B cell (primary cell): ENCODE measurements around the gene PRICKLE2. TPM values are rescaled to one million over a fixed set of nuclear protein-coding genes. Genes with fewer than 3 reads are reported as not detected.
"Not testable (repeated sequence)": the region's sequence is repeated elsewhere in the genome, so short reads cannot be mapped to it uniquely, and the experiment has no call there.

Source experiments
- ATAC-seq: fragments of 200-7000 bp; cut with Tn5 transposase; one replicate; pipeline ENCODE4 v1.10.0; 2021; ENCODE audit warnings: low read depth, mild to moderate bottlenecking, moderate number of reproducible peaks, moderate library complexity
- CTCF ChIA-PET: fragments of 350-600 bp; sonication (Branson Sonifier 250); formaldehyde crosslinking; loops from one replicate; lab custom pipeline; 2021; ENCODE audit warnings: antibody characterized with exemption, inconsistent platforms; lab: Charles Lee
- POLR2A ChIA-PET: fragments of 350-600 bp; sonication (Branson Sonifier 250); formaldehyde crosslinking; loops from one replicate; lab custom pipeline; 2021; ENCODE audit warnings: antibody characterized with exemption; lab: Charles Lee
- DNase-seq: peaks from one replicate; pipeline ENCODE4 v3.0.0; 2013
- H2AFZ ChIP-seq: 2 replicates; pipeline ENCODE4 v1.6.1; 2012; ENCODE audit warnings: mild to moderate bottlenecking, low read depth, low read length; ENCODE audit not compliant: insufficient read depth, poor library complexity, severe bottlenecking
- H3K27ac ChIP-seq, 2 donors: 1 replicate in 1 of 2; 2 replicates in 1 of 2; pipeline ENCODE4 v1.5.1; 2012 to 2013; ENCODE audit warnings: low read length in 2 of 2, mild to moderate bottlenecking in 2 of 2, moderate library complexity in 1 of 2
- H3K27me3 ChIP-seq, 4 experiments: fragments of 200-600 bp in 1 of 4; sonication (generic) in 1 of 4; replicated peaks in 1 of 4; 1 replicate in 2 of 4; 2 replicates in 2 of 4; pipeline versions ENCODE4 v1.6.1 to v1.7.0; 2013 to 2016; ENCODE audit warnings: low read length in 3 of 4, mild to moderate bottlenecking in 2 of 4, mixed read lengths in 1 of 4, moderate library complexity in 1 of 4; ENCODE audit not compliant: insufficient read depth in 4 of 4, control insufficient read depth in 3 of 4; ENCODE audit errors: control extremely low read depth in 1 of 4
- H3K36me3 ChIP-seq, 2 experiments: replicated peaks in 1 of 2; 1 replicate in 1 of 2; 2 replicates in 1 of 2; pipeline versions ENCODE4 v1.6.1 to v1.7.1; 2013; ENCODE audit warnings: low read length in 1 of 2; ENCODE audit not compliant: insufficient read depth in 2 of 2, control insufficient read depth in 1 of 2; ENCODE audit errors: control extremely low read depth in 1 of 2, extremely low read depth in 1 of 2
- H3K4me1 ChIP-seq, 2 donors: fragments of 200-600 bp in 1 of 2; sonication (generic) in 1 of 2; 1 replicate in 1 of 2; 2 replicates in 1 of 2; pipeline versions ENCODE4 v1.5.1 to v1.6.1; 2013 to 2017; ENCODE audit warnings: low read length in 2 of 2; ENCODE audit not compliant: control insufficient read depth in 2 of 2, insufficient read depth in 2 of 2
- H3K4me2 ChIP-seq: replicated peaks from 2 replicates; pipeline ENCODE3; 2012; ENCODE audit warnings: mild to moderate bottlenecking, low read depth, low read length; ENCODE audit not compliant: poor library complexity, severe bottlenecking
- H3K4me3 ChIP-seq, 5 experiments: fragments of 200-600 bp in 1 of 5; sonication (generic) in 1 of 5; 1 replicate in 3 of 5; 2 replicates in 2 of 5; pipeline versions ENCODE4 v1.5.1 to v1.7.0; 2011 to 2016; ENCODE audit warnings: low read length in 4 of 5, mild to moderate bottlenecking in 4 of 5, low read depth in 2 of 5, control low read depth in 1 of 5, moderate library complexity in 1 of 5; ENCODE audit not compliant: insufficient read depth in 1 of 5; ENCODE audit errors: control extremely low read depth in 1 of 5, extremely low read depth in 1 of 5
- H3K79me2 ChIP-seq: fragments of 200-600 bp; sonication (generic); one replicate; pipeline ENCODE4 v1.6.0; 2016; ENCODE audit warnings: low read length; ENCODE audit not compliant: control insufficient read depth, insufficient read depth
- H3K9ac ChIP-seq: fragments of 200-600 bp; sonication (generic); 2 replicates; pipeline ENCODE4 v1.6.1; 2017; ENCODE audit warnings: mild to moderate bottlenecking, low read length, moderate library complexity
- H3K9me3 ChIP-seq, 3 donors: one replicate each; pipeline versions ENCODE4 v1.6.1 to v1.7.1; 2013; ENCODE audit warnings: low read length in 2 of 3; ENCODE audit not compliant: control insufficient read depth in 2 of 3, insufficient read depth in 1 of 3; ENCODE audit errors: control extremely low read depth in 1 of 3
- H4K20me1 ChIP-seq: 2 replicates; pipeline ENCODE4 v1.6.0; 2012; ENCODE audit warnings: mild to moderate bottlenecking, low read length; ENCODE audit not compliant: insufficient read depth, control insufficient read depth, poor library complexity, severe bottlenecking
- H3K27ac Mint-ChIP-seq: one replicate; pipeline ENCODE4 v1.8.0; 2021; ENCODE audit warnings: mixed read lengths
- H3K27me3 Mint-ChIP-seq: one replicate; pipeline ENCODE4 v1.8.0; 2021; ENCODE audit warnings: mixed read lengths
- H3K4me1 Mint-ChIP-seq: one replicate; pipeline ENCODE4 v1.8.0; 2021; ENCODE audit warnings: mixed read lengths
- H3K4me3 Mint-ChIP-seq: one replicate; pipeline ENCODE4 v1.8.0; 2021; ENCODE audit warnings: mixed read lengths
- H3K9me3 Mint-ChIP-seq: one replicate; pipeline ENCODE4 v1.8.0; 2022; ENCODE audit warnings: mixed read lengths; ENCODE audit not compliant: insufficient read depth
- CTCF ChIP-seq: fragments of 200-600 bp; IDR thresholded peaks from one replicate; pipeline ENCODE4 v1.8.0; 2022; ENCODE audit warnings: antibody characterized with exemption, mild to moderate bottlenecking
- EZH2 ChIP-seq: IDR thresholded peaks from 2 replicates; pipeline ENCODE4 v1.6.1; 2012; ENCODE audit warnings: borderline replicate concordance, low read depth, mild to moderate bottlenecking, moderate library complexity, low read length; ENCODE audit not compliant: insufficient read depth, poor library complexity, severe bottlenecking
- WGBS: methylation state at CpG from one replicate; pipeline ENCODE4 v1.1.5; 2013; ENCODE audit warnings: missing lambda C conversion rate; ENCODE audit not compliant: insufficient coverage; 5-methylcytosine and 5-hydroxymethylcytosine counted together
- intact Hi-C: fragments of 100-400 bp; cut with micrococcal nuclease; formaldehyde crosslinking; loops from one replicate; pipeline ENCODE4 v1.10.0; 2022
- polyA plus RNA-seq: library from polyadenylated mRNA; depleted of rRNA; stranded (reverse); fragments of >200 nt; gene quantifications from 2 replicates; pipeline ENCODE4 v1.2.3, GENCODE V29; 2012
- total RNA-seq, 2 donors: library from RNA; stranded (reverse); fragments of 120-200 nt in 1 of 2; gene quantifications; 1 replicate in 1 of 2; 2 replicates in 1 of 2; pipeline versions ENCODE4 v1.2.3 to v1.2.4, GENCODE V29; 2013 to 2022

PRICKLE2 gene
- total and polyA plus RNA-seq, 2 donors (not counting 1 experiment from before 2014, with no cell fraction given), result 0.30 to 1.4 TPM

GRCh38 chr3:64093211-64093610 lies 132.1 kb downstream of the PRICKLE2 start:
- Histone ChIP-seq H3K27me3 (no peaks in the 10 kb centered on the region), H4K20me1 (no peaks in the 10 kb centered on the region), H3K4me2 (no peak overlapping the region), H2AFZ (no peak overlapping the region), H3K79me2 (no peaks in the 10 kb centered on the region), H3K27ac (no peak overlapping the region), H3K4me1 (no peaks in the 10 kb centered on the region), H3K36me3 (no peaks in the 10 kb centered on the region), H3K4me3 (no peak overlapping the region), H3K9ac (no peak overlapping the region), H3K9me3 (no peaks in the 10 kb centered on the region)
- CTCF ChIA-PET, result no interaction called here
- POLR2A ChIA-PET, result no interaction called here
- intact Hi-C loops, result no loop called here
- Mint-ChIP-seq H3K27ac (no peak overlapping the region), H3K4me3 (no peak overlapping the region), H3K9me3 (no peaks in the 10 kb centered on the region), H3K4me1 (no peaks in the 10 kb centered on the region), H3K27me3 (peaks cover 3% of the 10 kb centered on the region)
- DNase-seq, result no peak
- TF ChIP-seq CTCF (no peak), EZH2 (no peak)
- ATAC-seq, result no peak

- Histone ChIP-seq H3K4me2 (no peak overlapping the region), H3K27ac (no peak overlapping the region), H2AFZ (no peak overlapping the region), H3K4me3 (no peak overlapping the region), H3K36me3 (no peaks in the 10 kb centered on the region), H3K79me2 (no peaks in the 10 kb centered on the region), H3K9me3 (no peaks in the 10 kb centered on the region), H3K4me1 (no peaks in the 10 kb centered on the region), H4K20me1 (no peaks in the 10 kb centered on the region), H3K9ac (no peak overlapping the region), H3K27me3 (no peaks in the 10 kb centered on the region)
- H3K27ac Mint-ChIP-seq, result no peak overlapping the region
- no peak overlapping the region for H3K4me3 Mint-ChIP-seq
- H3K27me3 Mint-ChIP-seq, result peaks cover 3% of the 10 kb centered on the region
- DNase-seq (no peak), ATAC-seq (no peak)
- ChIA-PET CTCF (interaction anchor here (1.2 kb wide), 1 partner anchor 393 kb away, joined by 3 read pairs; no protein-coding TSS in a partner anchor), POLR2A (no interaction called here)
- TF ChIP-seq CTCF (no peak), EZH2 (no peak)
- WGBS, result 100% methylated on average over 1 of the region's 1 CpG
- H3K4me1 Mint-ChIP-seq, result peaks cover 7% of the 10 kb centered on the region
- H3K9me3 Mint-ChIP-seq, result no peaks in the 10 kb centered on the region
- intact Hi-C loops, result no loop called here
These were observed 133.8 kb downstream of the PRICKLE2 start for GRCh38 chr3:64091501-64091900.

GRCh38 chr3:64089386-64089785 lies 135.9 kb downstream of the PRICKLE2 start:
- H3K9ac ChIP-seq, intact Hi-C loops, H3K27ac Mint-ChIP-seq, H3K9me3 ChIP-seq, H2AFZ ChIP-seq, H4K20me1 ChIP-seq, H3K9me3 Mint-ChIP-seq, H3K27ac ChIP-seq, DNase-seq, ATAC-seq, H3K4me1 ChIP-seq, H3K79me2 ChIP-seq, H3K4me3 ChIP-seq, H3K27me3 ChIP-seq, H3K36me3 ChIP-seq, H3K4me2 ChIP-seq, H3K4me3 Mint-ChIP-seq, H3K27me3 Mint-ChIP-seq, H3K4me1 Mint-ChIP-seq: not testable (repeated sequence)
- POLR2A ChIA-PET, result interaction anchor here (0.6 kb wide), 1 partner anchor 65 kb away, joined by 4 read pairs; no protein-coding TSS in a partner anchor
- CTCF ChIA-PET, result interaction anchor here (1.2 kb wide), 1 partner anchor 10 kb away, joined by 3 read pairs; no protein-coding TSS in a partner anchor
- 100% methylated on average over 2 of the region's 4 CpGs for WGBS
